SK-N-SH treated with all-trans-retinoic acid at 6 μM for 48 hours (cell line): Measurements from ENCODE around the gene CAPZA3.

Source experiments
- ATAC-seq: fragments of 200-7000 bp; cut with Tn5 transposase; 3 replicates; pipeline ENCODE4 v1.9.1; 2020; ENCODE audit warnings: mild to moderate bottlenecking, moderate library complexity
- BACH2 ChIP-seq: fragments of 250-450 bp; sonication (Bioruptor Pico); IDR thresholded peaks from 2 replicates; pipeline ENCODE4 v1.9.0; 2021; ENCODE audit warnings: mild to moderate bottlenecking, borderline replicate concordance
- CREB5 ChIP-seq: fragments of 250-450 bp; sonication (Bioruptor Pico); IDR thresholded peaks from 2 replicates; pipeline ENCODE4 v1.5.1; 2020; ENCODE audit warnings: low read depth, mild to moderate bottlenecking, moderate library complexity
- CSRNP3 ChIP-seq: fragments of 250-450 bp; sonication (Bioruptor Pico); IDR thresholded peaks from 2 replicates; pipeline ENCODE4 v1.5.1; 2021; ENCODE audit warnings: mild to moderate bottlenecking, moderate library complexity
- ESRRG ChIP-seq: fragments of 250-450 bp; sonication (Bioruptor Pico); IDR thresholded peaks from 2 replicates; pipeline ENCODE4 v1.6.1; 2021; ENCODE audit warnings: mild to moderate bottlenecking
- ISL1 ChIP-seq: fragments of 250-450 bp; sonication (Bioruptor Pico); IDR thresholded peaks from 2 replicates; pipeline ENCODE4 v2.1.2; 2022; ENCODE audit warnings: mild to moderate bottlenecking, moderate library complexity
- OSR1 ChIP-seq: fragments of 250-450 bp; sonication (Bioruptor Pico); IDR thresholded peaks from 2 replicates; pipeline ENCODE4 v1.8.0; 2022; ENCODE audit warnings: moderate library complexity, mild to moderate bottlenecking, inconsistent platforms
- PATZ1 ChIP-seq: fragments of 250-450 bp; sonication (Bioruptor Pico); IDR thresholded peaks from 2 replicates; pipeline ENCODE4 v1.8.0; 2020; ENCODE audit warnings: mild to moderate bottlenecking, moderate library complexity, borderline replicate concordance
- POU6F1 ChIP-seq: fragments of 250-450 bp; sonication (Bioruptor Pico); IDR thresholded peaks from 2 replicates; pipeline ENCODE4 v1.8.0; 2021; ENCODE audit warnings: low read depth, mild to moderate bottlenecking, moderate library complexity, borderline replicate concordance
- PPARA ChIP-seq: fragments of 250-450 bp; sonication (Bioruptor Pico); IDR thresholded peaks from 2 replicates; pipeline ENCODE4 v1.5.0; 2020; ENCODE audit warnings: mild to moderate bottlenecking, borderline replicate concordance
- RARB ChIP-seq: fragments of 250-450 bp; sonication (Bioruptor Pico); IDR thresholded peaks from 2 replicates; pipeline ENCODE4 v1.8.0; 2021; ENCODE audit warnings: mild to moderate bottlenecking, moderate library complexity
- TCF4 ChIP-seq: fragments of 250-450 bp; sonication (Bioruptor Pico); IDR thresholded peaks from 2 replicates; pipeline ENCODE4 v1.8.0; 2021; ENCODE audit warnings: mild to moderate bottlenecking, moderate library complexity, borderline replicate concordance
- TOX ChIP-seq: fragments of 250-450 bp; sonication (Bioruptor Pico); IDR thresholded peaks from 2 replicates; pipeline ENCODE4 v1.8.0; 2021; ENCODE audit warnings: mild to moderate bottlenecking, moderate library complexity, borderline replicate concordance
- TSHZ2 ChIP-seq: fragments of 250-450 bp; sonication (Bioruptor Pico); IDR thresholded peaks from 2 replicates; pipeline ENCODE4 v1.5.0; 2020; ENCODE audit warnings: mild to moderate bottlenecking, moderate library complexity
- ZC3H10 ChIP-seq: fragments of 250-450 bp; sonication (Bioruptor Pico); IDR thresholded peaks from 2 replicates; pipeline ENCODE4 v1.5.1; 2021; ENCODE audit warnings: mild to moderate bottlenecking, moderate library complexity
- ZFP3 ChIP-seq: fragments of 250-450 bp; sonication (Bioruptor Pico); IDR thresholded peaks from 2 replicates; pipeline ENCODE4 v1.5.0; 2020; ENCODE audit warnings: mild to moderate bottlenecking, moderate library complexity
- ZFP30 ChIP-seq: fragments of 450-650 bp; formaldehyde crosslinking; IDR thresholded peaks from 2 replicates; pipeline ENCODE4 v1.5.0; 2022; ENCODE audit warnings: mild to moderate bottlenecking, moderate library complexity
- ZNF565 ChIP-seq: fragments of 450-650 bp; formaldehyde crosslinking; conservative IDR thresholded peaks from 2 replicates; pipeline ENCODE4 v1.5.0; 2020; ENCODE audit warnings: low read depth, mild to moderate bottlenecking, moderate library complexity
- ZNF70 ChIP-seq: fragments of 450-650 bp; formaldehyde crosslinking; IDR thresholded peaks from 2 replicates; pipeline ENCODE4 v1.5.0; 2020; ENCODE audit warnings: mild to moderate bottlenecking, moderate library complexity
- ZNF8 ChIP-seq: fragments of 450-650 bp; formaldehyde crosslinking; IDR thresholded peaks from 2 replicates; pipeline ENCODE4 v1.5.0; 2020; ENCODE audit warnings: mild to moderate bottlenecking, moderate library complexity

The CAPZA3 gene

GRCh38 chr12:18750085-18750484, 12.2 kb downstream of the CAPZA3 start:
- no peak for TF ChIP-seq RARB
- no peak for TF ChIP-seq CSRNP3 (CRISPR knock-in tag)
- TF ChIP-seq ZNF8 (CRISPR knock-in tag) = no peak
- no peak for TF ChIP-seq CREB5 (CRISPR knock-in tag)
- TF ChIP-seq TCF4 = no peak
- TF ChIP-seq POU6F1 = no peak
- ATAC-seq = no peak

GRCh38 chr12:18751866-18752265, 13.9 kb downstream of the CAPZA3 start:
- ATAC-seq = no peak
- TF ChIP-seq RARB (no peak), ZNF565 (CRISPR knock-in tag) (no peak), OSR1 (CRISPR knock-in tag) (no peak), TSHZ2 (CRISPR knock-in tag) (no peak), CSRNP3 (CRISPR knock-in tag) (no peak), ZNF70 (CRISPR knock-in tag) (no peak), ISL1 (CRISPR knock-in tag) (no peak), ZNF8 (CRISPR knock-in tag) (no peak), PATZ1 (CRISPR knock-in tag) (no peak), ESRRG (CRISPR knock-in tag) (no peak), ZFP30 (CRISPR knock-in tag) (no peak), TCF4 (no peak), BACH2 (CRISPR knock-in tag) (no peak), PPARA (no peak), CREB5 (CRISPR knock-in tag) (no peak), POU6F1 (no peak), ZFP3 (no peak), ZC3H10 (CRISPR knock-in tag) (no peak), TOX (CRISPR knock-in tag) (no peak)
